ENCODE data around the gene COL6A3. TPM values are rescaled to one million over a fixed set of nuclear protein-coding genes. Genes with fewer than 3 reads are reported as not detected.

Gene COL6A3
- total RNA-seq, 1 donor from 2014 or later: 645 TPM

DNA sequence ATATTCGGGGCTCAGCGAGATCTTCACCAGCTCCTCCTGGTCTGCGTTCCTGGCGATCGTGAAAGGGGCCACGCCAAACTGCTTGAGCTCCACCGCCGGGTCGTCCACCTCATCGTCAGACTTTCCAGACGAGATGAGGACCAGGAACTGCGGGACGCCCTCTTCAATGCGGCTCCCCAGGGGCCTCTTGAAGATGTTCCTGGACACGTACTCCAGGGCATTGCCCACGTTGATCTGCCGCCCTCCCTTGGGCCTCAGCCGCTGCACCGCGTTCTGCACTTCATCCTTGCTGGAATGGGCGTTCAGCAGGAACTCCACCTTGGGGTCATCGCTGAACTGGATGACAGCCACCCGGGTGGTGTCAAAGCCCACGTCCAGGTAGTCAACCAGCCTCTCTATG is 42.1 kb downstream of the COL6A3 start:
- Mint-ChIP-seq H3K9me3 (peaks cover 5% of the 10 kb centered on the region), H3K27me3 (ENCODE audit: low read depth) (no peaks in the 10 kb centered on the region), H3K36me3 (peaks cover 37% of the 10 kb centered on the region), H3K27ac (no peak overlapping the region), H3K4me1 (no peaks in the 10 kb centered on the region), H3K4me3 (no peak overlapping the region)
- TF ChIP-seq CTCF (IDR thresholded peaks at IDR 0.05; ENCODE audit: unreplicated experiment): no peak
- DNase-seq (ENCODE audit: low spot score in 2 of 2, unreplicated experiment in 2 of 2): no peak

DNA sequence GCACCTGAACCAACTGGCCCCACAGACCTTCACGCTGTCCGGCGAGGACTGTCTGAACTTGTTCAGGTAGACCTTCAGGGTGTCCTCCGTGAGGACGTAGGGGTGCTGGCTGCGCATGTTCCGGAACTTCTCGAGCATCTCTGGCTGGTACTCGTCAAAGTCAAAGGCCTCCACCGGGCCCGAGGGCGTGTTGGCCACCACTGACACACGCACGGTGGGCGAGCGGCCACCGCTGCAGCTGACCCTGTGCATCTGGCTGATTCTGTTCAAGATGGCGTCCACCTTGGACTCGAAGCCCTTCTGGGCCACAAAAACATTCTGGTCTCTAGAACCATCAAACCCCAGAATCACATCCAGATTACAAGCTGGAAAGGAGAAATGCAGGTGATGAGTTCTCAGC is 48.3 kb downstream of the COL6A3 start:
- Mint-ChIP-seq H3K27me3 (ENCODE audit: low read depth) (no peaks in the 10 kb centered on the region), H3K4me1 (peaks cover 4% of the 10 kb centered on the region), H3K4me3 (no peak overlapping the region), H3K36me3 (peaks cover 22% of the 10 kb centered on the region), H3K9me3 (no peaks in the 10 kb centered on the region), H3K27ac (no peak overlapping the region)
- DNase-seq (ENCODE audit: low spot score in 2 of 2, unreplicated experiment in 2 of 2): no peak
- TF ChIP-seq CTCF (IDR thresholded peaks at IDR 0.05; ENCODE audit: unreplicated experiment): no peak

DNA sequence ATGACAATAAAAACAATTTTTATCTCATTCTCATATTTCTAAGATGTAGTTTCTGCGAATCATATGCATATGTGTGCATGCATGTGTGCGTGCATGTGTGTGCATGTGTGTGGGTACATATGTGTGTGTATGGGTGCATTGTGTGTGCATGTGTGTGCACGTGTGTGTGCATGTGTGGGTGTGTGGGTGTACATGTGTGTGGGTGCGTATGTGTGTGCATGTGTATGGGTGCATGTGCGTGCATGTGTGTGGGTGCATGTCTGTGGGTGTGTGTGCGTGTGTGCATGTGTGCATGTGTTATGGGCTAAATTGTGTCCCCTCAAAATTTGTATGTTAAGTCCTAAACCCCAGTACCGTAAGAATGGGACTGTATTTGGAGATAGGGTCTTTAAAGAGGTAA is 49.3 kb downstream of the COL6A3 start:
- peaks cover 23% of the 10 kb centered on the region for H3K36me3 Mint-ChIP-seq
- no peak for TF ChIP-seq CTCF (IDR thresholded peaks at IDR 0.05; ENCODE audit: unreplicated experiment)

GRCh38 chr2:237361194-237362004 is 52.6 kb downstream of the COL6A3 start:
- Mint-ChIP-seq H3K27ac (no peak overlapping the region), H3K36me3 (peaks cover 10% of the 10 kb centered on the region), H3K9me3 (no peaks in the 10 kb centered on the region), H3K27me3 (ENCODE audit: low read depth) (no peaks in the 10 kb centered on the region), H3K4me1 (peaks cover 4% of the 10 kb centered on the region), H3K4me3 (no peak overlapping the region)
- TF ChIP-seq CTCF (IDR thresholded peaks at IDR 0.05; ENCODE audit: unreplicated experiment): no peak
- no peak for DNase-seq (ENCODE audit: low spot score in 2 of 2, unreplicated experiment in 2 of 2)

More for the DNA sequence above, 49.3 kb downstream of the COL6A3 start:
- Mint-ChIP-seq H3K9me3 (no peaks in the 10 kb centered on the region), H3K4me3 (no peak overlapping the region), H3K4me1 (peaks cover 4% of the 10 kb centered on the region), H3K27ac (no peak overlapping the region), H3K27me3 (ENCODE audit: low read depth) (no peaks in the 10 kb centered on the region)
- DNase-seq (ENCODE audit: low spot score in 2 of 2, unreplicated experiment in 2 of 2): no peak

DNA sequence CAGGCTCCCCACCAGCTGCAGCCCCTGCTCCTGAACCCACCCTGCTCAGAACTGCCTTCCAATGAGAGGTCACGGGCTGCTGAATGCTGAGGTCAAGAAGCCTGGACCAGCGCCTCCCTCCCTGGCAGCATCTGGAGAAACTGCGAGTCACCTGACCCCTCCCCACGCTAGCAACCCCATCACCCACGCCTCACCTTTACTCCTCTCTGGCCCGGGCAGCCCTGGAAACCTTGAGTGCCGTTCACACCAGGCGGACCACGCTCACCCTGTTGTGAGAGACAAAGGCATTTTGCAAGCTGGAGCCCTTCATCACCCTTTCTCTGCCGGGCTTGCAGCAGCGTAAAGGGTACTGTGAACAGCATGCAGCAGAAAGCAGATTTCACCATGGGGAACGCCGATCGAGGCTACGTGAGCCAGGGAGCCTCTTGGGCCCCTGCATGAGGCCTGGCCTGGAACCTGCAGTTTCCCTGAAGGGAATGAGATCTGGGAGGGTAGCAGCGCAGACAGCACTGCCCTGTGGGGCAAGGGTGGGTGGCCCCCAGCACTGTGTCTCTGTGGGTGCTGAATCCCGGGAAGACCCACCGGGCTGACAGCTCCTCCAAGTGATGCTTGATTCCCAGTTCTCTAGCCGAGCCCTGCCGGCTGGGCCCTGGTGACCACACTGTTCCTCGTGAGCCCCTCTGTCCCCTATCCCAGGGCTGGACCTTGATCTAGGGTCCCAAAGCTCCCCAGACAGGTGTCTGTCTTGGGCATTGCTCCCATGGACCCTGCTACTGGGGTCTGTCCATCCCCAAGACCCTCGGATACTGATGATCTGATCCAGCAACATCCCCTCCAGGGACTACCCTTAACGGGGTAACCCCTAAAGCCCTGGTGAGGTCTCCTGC is 53.8 kb downstream of the COL6A3 start:
- H3K27ac Mint-ChIP-seq: no peak overlapping the region
- DNase-seq (ENCODE audit: low spot score in 2 of 2, unreplicated experiment in 2 of 2): no peak
- TF ChIP-seq CTCF (IDR thresholded peaks at IDR 0.05; ENCODE audit: unreplicated experiment): no peak
- peaks cover 9% of the 10 kb centered on the region for H3K4me1 Mint-ChIP-seq
- no peaks in the 10 kb centered on the region for H3K9me3 Mint-ChIP-seq
- H3K4me3 Mint-ChIP-seq: no peak overlapping the region
- H3K36me3 Mint-ChIP-seq: peaks cover 8% of the 10 kb centered on the region
- H3K27me3 Mint-ChIP-seq (ENCODE audit: low read depth): no peaks in the 10 kb centered on the region
